SK-N-SH (cell line): ENCODE data around the gene THADA. TPM values are rescaled to one million over a fixed set of nuclear protein-coding genes. Genes with fewer than 3 reads are reported as not detected.
A peak's percentile ranks its signal among the peaks of the same experiment; 100 is the strongest.

ENCODE experiments used
- CTCF ChIA-PET: fragments of 300-600, 350-600 bp; formaldehyde crosslinking; extraction: SDS; loops from one replicate; lab custom pipeline; 2021; lab: Yijun Ruan, JAX
- POLR2A ChIA-PET: fragments of 350-600 bp; sonication (Branson Sonifier 250); formaldehyde crosslinking; extraction: SDS; loops from one replicate; lab custom pipeline; 2020; ENCODE audit warnings: antibody characterized with exemption, inconsistent platforms; lab: Yijun Ruan, JAX
- DNase-seq: peaks from one replicate; pipeline ENCODE4 v3.0.0; 2012
- H2AFZ ChIP-seq: fragments of 200-600 bp; sonication (generic); 2 replicates; pipeline ENCODE4 v1.8.1; 2016; ENCODE audit warnings: antibody characterized with exemption, mild to moderate bottlenecking, low read depth
- H3F3A ChIP-seq: fragments of 200-600 bp; sonication (generic); replicated peaks from 2 replicates; pipeline ENCODE3; 2016; ENCODE audit warnings: antibody characterized with exemption, mild to moderate bottlenecking; ENCODE audit not compliant: insufficient read depth
- H3K27ac ChIP-seq, 2 experiments: fragments of 200-500 bp in 1 of 2; fragments of 200-600 bp in 1 of 2; sonication (Bioruptor generic) in 1 of 2; sonication (generic), shearing (Covaris generic) in 1 of 2; 2 replicates each; pipeline versions ENCODE4 v1.5.1 to v1.6.1; 2014 to 2016; ENCODE audit warnings: low read depth in 2 of 2, inconsistent platforms in 1 of 2, low read length in 1 of 2, mild to moderate bottlenecking in 1 of 2, mixed read lengths in 1 of 2
- H3K27me3 ChIP-seq: fragments of 200-600 bp; sonication (generic), shearing (Covaris generic); 2 replicates; pipeline ENCODE4 v1.6.1; 2016; ENCODE audit warnings: mixed run types; ENCODE audit not compliant: insufficient read depth
- H3K36me3 ChIP-seq, 2 experiments: fragments of 200-500 bp in 1 of 2; fragments of 200-600 bp in 1 of 2; sonication (Bioruptor generic) in 1 of 2; sonication (generic) in 1 of 2; replicated peaks in 1 of 2; 2 replicates each; pipeline versions ENCODE3 to v1.5.1; 2014 to 2016; ENCODE audit warnings: low read length in 1 of 2, mild to moderate bottlenecking in 1 of 2; ENCODE audit not compliant: insufficient read depth in 2 of 2, control insufficient read depth in 1 of 2
- H3K4me1 ChIP-seq, 2 experiments: fragments of 200-500 bp in 1 of 2; fragments of 200-600 bp in 1 of 2; sonication (Bioruptor generic) in 1 of 2; sonication (generic), shearing (Covaris generic) in 1 of 2; 2 replicates each; pipeline versions ENCODE4 v1.5.1 to v1.6.1; 2014 to 2016; ENCODE audit warnings: low read depth in 1 of 2, low read length in 1 of 2, mixed run types in 1 of 2; ENCODE audit not compliant: insufficient read depth in 2 of 2, control insufficient read depth in 1 of 2
- H3K4me2 ChIP-seq: fragments of 200-600 bp; sonication (generic), shearing (Covaris generic); 2 replicates; pipeline ENCODE4 v1.6.1; 2017; ENCODE audit warnings: mixed run types
- H3K4me3 ChIP-seq, 2 experiments: fragments of 200-500 bp in 1 of 2; fragments of 200-600 bp in 1 of 2; sonication (Bioruptor generic) in 1 of 2; sonication (generic), shearing (Covaris generic) in 1 of 2; 2 replicates each; pipeline versions ENCODE4 v1.5.1 to v1.8.1; 2014 to 2016; ENCODE audit warnings: low read depth in 2 of 2, inconsistent platforms in 1 of 2, low read length in 1 of 2, mild to moderate bottlenecking in 1 of 2, mixed read lengths in 1 of 2, moderate library complexity in 1 of 2
- H3K79me2 ChIP-seq: fragments of 200-600 bp; sonication (generic); 2 replicates; pipeline ENCODE4 v1.8.1; 2017; ENCODE audit warnings: mild to moderate bottlenecking; ENCODE audit not compliant: insufficient read depth
- H3K9ac ChIP-seq: fragments of 200-600 bp; sonication (generic); 2 replicates; pipeline ENCODE4 v1.6.1; 2017; ENCODE audit warnings: mixed run types
- H3K9me2 ChIP-seq: fragments of 200-600 bp; sonication (generic); 2 replicates; pipeline ENCODE4 v1.6.1; 2017; ENCODE audit warnings: mixed run types
- H3K9me3 ChIP-seq: fragments of 200-600 bp; sonication (generic); 2 replicates; pipeline ENCODE4 v1.6.1; 2017; ENCODE audit warnings: mixed run types, mild to moderate bottlenecking, moderate library complexity
- H4K20me1 ChIP-seq: fragments of 200-600 bp; sonication (generic); 2 replicates; pipeline ENCODE4 v1.6.1; 2017; ENCODE audit warnings: mild to moderate bottlenecking, mixed run types; ENCODE audit not compliant: insufficient read depth
- CHD2 ChIP-seq: fragments of 150-350 bp; IDR thresholded peaks from 2 replicates; pipeline ENCODE4 v1.6.1; 2018; ENCODE audit warnings: low read length; ENCODE audit not compliant: partially characterized antibody
- CTCF ChIP-seq: fragments of 200-600 bp; sonication (generic); IDR thresholded peaks from 2 replicates; pipeline ENCODE4 v1.6.1; 2017; ENCODE audit warnings: antibody characterized with exemption, mild to moderate bottlenecking, moderate library complexity
- ELF1 ChIP-seq: IDR thresholded peaks from 2 replicates; pipeline ENCODE4 v1.4.0; 2012
- EP300 ChIP-seq, 2 experiments: IDR thresholded peaks; 2 replicates each; pipeline versions ENCODE4 v1.4.0 to v1.6.1; 2012; ENCODE audit warnings: borderline replicate concordance in 1 of 2, low read depth in 1 of 2, low read length in 1 of 2
- EZH2phosphoT487 ChIP-seq: fragments of 200-600 bp; sonication (generic); IDR thresholded peaks from 2 replicates; pipeline ENCODE4 v1.6.1; 2017; ENCODE audit warnings: low read depth, mixed run types, mild to moderate bottlenecking, antibody characterized with exemption, moderate library complexity, borderline replicate concordance
- FOXJ3 ChIP-seq: sonication (generic); formaldehyde crosslinking; IDR thresholded peaks from 2 replicates; pipeline ENCODE4 v1.5.1; 2020; ENCODE audit warnings: mild to moderate bottlenecking, missing genetic modification reagents
- FOXM1 ChIP-seq: IDR thresholded peaks from 2 replicates; pipeline ENCODE4 v1.4.0; 2012; ENCODE audit warnings: low read depth, mild to moderate bottlenecking
- GABPA ChIP-seq: IDR thresholded peaks from 2 replicates; pipeline ENCODE4 v1.4.0; 2012; ENCODE audit warnings: low read depth, mild to moderate bottlenecking
- GATA2 ChIP-seq: sonication (generic); formaldehyde crosslinking; IDR thresholded peaks from 2 replicates; pipeline ENCODE4 v1.5.0; 2020; ENCODE audit warnings: mild to moderate bottlenecking, missing genetic modification reagents
- MAX ChIP-seq: IDR thresholded peaks from 2 replicates; pipeline ENCODE4 v1.4.0; 2012; ENCODE audit warnings: low read depth
- MEF2A ChIP-seq: IDR thresholded peaks from 2 replicates; pipeline ENCODE4 v1.4.0; 2012; ENCODE audit warnings: low read depth, borderline replicate concordance
- NRF1 ChIP-seq: IDR thresholded peaks from 2 replicates; pipeline ENCODE4 v1.6.1; 2012; ENCODE audit warnings: low read depth, mild to moderate bottlenecking, low read length
- REST ChIP-seq: IDR thresholded peaks from 2 replicates; pipeline ENCODE4 v1.6.1; 2012; ENCODE audit warnings: mild to moderate bottlenecking, low read depth, low read length, moderate library complexity
- RXRA ChIP-seq: IDR thresholded peaks from 2 replicates; pipeline ENCODE4 v1.4.0; 2012; ENCODE audit warnings: low read depth, mild to moderate bottlenecking, borderline replicate concordance
- SIN3A ChIP-seq: IDR thresholded peaks from 2 replicates; pipeline ENCODE4 v1.6.1; 2012; ENCODE audit warnings: low read depth, mild to moderate bottlenecking, low read length, moderate library complexity, borderline replicate concordance
- TEAD4 ChIP-seq: IDR thresholded peaks from 2 replicates; pipeline ENCODE4 v1.4.0; 2012; ENCODE audit warnings: mild to moderate bottlenecking, borderline replicate concordance; ENCODE audit not compliant: insufficient read depth
- USF1 ChIP-seq: IDR thresholded peaks from 2 replicates; pipeline ENCODE4 v1.4.0; 2012; ENCODE audit warnings: low read depth, borderline replicate concordance
- YY1 ChIP-seq: IDR thresholded peaks from 2 replicates; pipeline ENCODE4 v1.4.0; 2012; ENCODE audit warnings: low read depth, mild to moderate bottlenecking
- WGBS: methylation state at CpG from one replicate; pipeline ENCODE4 v1.1.6; 2017; ENCODE audit warnings: low lambda C conversion rate; 5-methylcytosine and 5-hydroxymethylcytosine counted together
- polyA plus RNA-seq, 3 experiments: library from polyadenylated mRNA; depleted of rRNA; stranded (reverse); fragments of >200 nt; gene quantifications; 2 replicates each; pipeline ENCODE4 v1.2.3, GENCODE V29; 2012

Gene THADA
- polyA plus RNA-seq, 1 of the 3 experiments (the other 2 are of a cell fraction): 25.6 TPM

GRCh38 chr2:43399515-43400264 lies 196.1 kb downstream of the THADA start (continued):
- TF ChIP-seq CTCF (no peak), RXRA (peak; percentile 57), TEAD4 (peak; percentile 90), EZH2phosphoT487 (no peak), MEF2A (peak; percentile 67; the same call in 1 of the 2 replicates), SIN3A (no peak), MAX (0 out of 2 replicates have a peak, but pooled peaks have one; percentile 33)

GRCh38 chr2:43399098-43399497 lies 196.7 kb downstream of the THADA start:
- peak overlapping the region; percentile 11; the same call in 1 of the 2 replicates for H3K4me2 ChIP-seq
- H2AFZ ChIP-seq: no peak overlapping the region
- ChIA-PET CTCF (interaction anchor here (1.0 to 1.1 kb wide), 3 partner anchors 53 to 170 kb away, joined by 3 read pairs; no protein-coding TSS in a partner anchor), POLR2A (no interaction called here)
- H3K9me2 ChIP-seq: no peaks in the 10 kb centered on the region
- H3K9ac ChIP-seq: no peak overlapping the region
- no peaks in the 10 kb centered on the region for H3K9me3 ChIP-seq
- no peaks in the 10 kb centered on the region for H3K79me2 ChIP-seq
- peak overlapping the region; percentile 78 to 80 for H3K27ac ChIP-seq
- no peak for TF ChIP-seq GATA2 (CRISPR knock-in tag)
- TF ChIP-seq NRF1: no peak
- TF ChIP-seq MAX: no peak
- no peak for TF ChIP-seq USF1
- no peak for TF ChIP-seq FOXJ3 (CRISPR knock-in tag)
- no peak for TF ChIP-seq TEAD4
- no peak for TF ChIP-seq GABPA
- TF ChIP-seq REST: no peak
- TF ChIP-seq FOXM1: no peak
- TF ChIP-seq EP300 (IDR thresholded peaks at IDR 0.05; ENCODE audit: borderline replicate concordance in 1 of 2, low read depth in 1 of 2, low read length in 1 of 2): no peak
- no peak for TF ChIP-seq RXRA
- TF ChIP-seq YY1: no peak
- TF ChIP-seq SIN3A: no peak
- no peak for TF ChIP-seq ELF1
- TF ChIP-seq CHD2: no peak
- TF ChIP-seq CTCF: no peak
- H3K4me3 ChIP-seq: no peak overlapping the region
- peaks cover 13 to 19% of the 10 kb centered on the region in 2 experiments for H3K36me3 ChIP-seq
- no peaks in the 10 kb centered on the region for H3K27me3 ChIP-seq
- DNase-seq: no peak
- no peaks in the 10 kb centered on the region for H4K20me1 ChIP-seq
- 96% methylated on average over 2 of the region's 2 CpGs for WGBS
- H3K4me1 ChIP-seq: peaks cover 0 to 33% of the 10 kb centered on the region in 2 experiments
- H3F3A ChIP-seq: peaks cover 7% of the 10 kb centered on the region
